ENCODE measurements around the gene CSF1.
A peak's percentile ranks its signal among the peaks of the same experiment; 100 is the strongest.
"Not testable (repeated sequence)": the region's sequence is repeated elsewhere in the genome, so short reads cannot be mapped to it uniquely, and the experiment has no call there.

The CSF1 gene, protein sequence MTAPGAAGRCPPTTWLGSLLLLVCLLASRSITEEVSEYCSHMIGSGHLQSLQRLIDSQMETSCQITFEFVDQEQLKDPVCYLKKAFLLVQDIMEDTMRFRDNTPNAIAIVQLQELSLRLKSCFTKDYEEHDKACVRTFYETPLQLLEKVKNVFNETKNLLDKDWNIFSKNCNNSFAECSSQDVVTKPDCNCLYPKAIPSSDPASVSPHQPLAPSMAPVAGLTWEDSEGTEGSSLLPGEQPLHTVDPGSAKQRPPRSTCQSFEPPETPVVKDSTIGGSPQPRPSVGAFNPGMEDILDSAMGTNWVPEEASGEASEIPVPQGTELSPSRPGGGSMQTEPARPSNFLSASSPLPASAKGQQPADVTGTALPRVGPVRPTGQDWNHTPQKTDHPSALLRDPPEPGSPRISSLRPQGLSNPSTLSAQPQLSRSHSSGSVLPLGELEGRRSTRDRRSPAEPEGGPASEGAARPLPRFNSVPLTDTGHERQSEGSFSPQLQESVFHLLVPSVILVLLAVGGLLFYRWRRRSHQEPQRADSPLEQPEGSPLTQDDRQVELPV

DNA sequence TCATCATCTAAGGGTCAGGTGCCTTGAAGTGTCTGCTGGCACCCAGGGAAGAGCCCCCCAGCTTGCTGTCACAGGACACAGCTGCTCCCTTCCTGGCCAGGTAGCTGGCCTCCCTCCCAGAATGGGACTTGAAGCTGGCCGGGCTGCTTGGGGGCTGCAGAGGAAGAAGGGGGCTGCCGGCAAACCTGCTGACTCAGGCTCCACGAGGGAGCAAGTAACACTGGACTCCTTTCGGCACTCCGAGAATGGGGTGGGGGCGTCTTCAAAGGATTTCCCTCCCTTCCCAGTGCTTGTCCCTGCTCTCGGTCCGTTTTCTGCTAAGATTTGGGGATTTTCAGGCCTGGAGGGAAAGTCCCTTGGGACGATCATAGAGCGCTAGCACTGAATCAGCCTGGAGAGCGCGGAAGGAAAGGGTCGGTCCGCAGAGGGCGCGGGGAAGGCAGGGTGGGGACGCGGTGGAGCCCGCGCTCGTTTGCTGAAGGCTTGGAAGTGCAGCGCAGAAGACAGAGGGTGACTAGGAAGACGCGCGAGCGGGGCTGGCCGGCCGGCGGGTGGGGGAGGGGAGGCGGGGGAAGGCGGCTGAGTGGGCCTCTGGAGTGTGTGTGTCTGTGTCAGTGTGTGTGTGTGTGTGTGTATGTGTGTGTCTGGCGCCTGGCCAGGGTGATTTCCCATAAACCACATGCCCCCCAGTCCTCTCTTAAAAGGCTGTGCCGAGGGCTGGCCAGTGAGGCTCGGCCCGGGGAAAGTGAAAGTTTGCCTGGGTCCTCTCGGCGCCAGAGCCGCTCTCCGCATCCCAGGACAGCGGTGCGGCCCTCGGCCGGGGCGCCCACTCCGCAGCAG, at the start of gene CSF1:
TSS of gene CSF1 (plus strand) at position 727 of the 840 bp plus-strand sequence. CDS start 175 bp downstream, outside the sequence.
- peak; percentile 42 to 59 for DNase-seq (ENCODE audit: low read depth in 1 of 2, low spot score in 1 of 2)

DNA sequence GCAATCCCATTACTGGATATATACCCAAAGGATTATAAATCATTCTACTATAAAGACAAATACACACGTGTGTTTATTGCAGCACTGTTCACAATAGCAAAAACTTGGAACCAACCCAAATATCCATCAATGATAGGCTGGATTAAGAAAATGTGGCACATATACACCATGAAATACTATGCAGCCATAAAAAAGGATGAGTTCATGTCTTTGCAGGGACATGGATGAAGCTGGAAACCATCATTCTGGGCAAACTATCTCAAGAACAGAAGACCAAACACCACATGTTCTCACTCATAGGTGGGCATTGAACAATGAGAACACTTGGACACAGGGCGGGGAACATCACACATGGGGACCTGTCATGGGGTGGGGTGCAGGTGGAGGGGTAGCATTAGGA, 49.0 kb upstream of the CSF1 start:
- DNase-seq (ENCODE audit: low read depth in 1 of 2, low spot score in 1 of 2), result not testable (repeated sequence)

DNA sequence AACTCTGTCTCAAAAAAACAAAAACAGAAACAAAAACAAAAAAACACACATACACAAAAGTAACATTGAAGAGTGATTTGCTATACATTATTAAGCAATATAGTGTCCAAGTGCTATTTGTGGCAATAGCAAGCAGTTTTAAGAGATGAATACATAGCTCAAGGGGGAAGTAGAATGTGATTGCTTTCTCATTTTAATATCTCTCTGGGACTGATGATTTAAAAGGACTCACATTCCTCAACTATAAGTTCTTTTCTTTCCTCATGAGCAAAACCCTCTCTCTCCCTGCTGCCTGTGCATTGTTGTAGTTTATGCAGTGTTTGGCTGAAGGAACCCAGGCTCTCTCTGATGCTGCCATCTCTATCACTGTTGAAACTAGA, 47.0 kb upstream of the CSF1 start:
- no peak for DNase-seq (ENCODE audit: low read depth in 1 of 2, low spot score in 1 of 2)

DNA sequence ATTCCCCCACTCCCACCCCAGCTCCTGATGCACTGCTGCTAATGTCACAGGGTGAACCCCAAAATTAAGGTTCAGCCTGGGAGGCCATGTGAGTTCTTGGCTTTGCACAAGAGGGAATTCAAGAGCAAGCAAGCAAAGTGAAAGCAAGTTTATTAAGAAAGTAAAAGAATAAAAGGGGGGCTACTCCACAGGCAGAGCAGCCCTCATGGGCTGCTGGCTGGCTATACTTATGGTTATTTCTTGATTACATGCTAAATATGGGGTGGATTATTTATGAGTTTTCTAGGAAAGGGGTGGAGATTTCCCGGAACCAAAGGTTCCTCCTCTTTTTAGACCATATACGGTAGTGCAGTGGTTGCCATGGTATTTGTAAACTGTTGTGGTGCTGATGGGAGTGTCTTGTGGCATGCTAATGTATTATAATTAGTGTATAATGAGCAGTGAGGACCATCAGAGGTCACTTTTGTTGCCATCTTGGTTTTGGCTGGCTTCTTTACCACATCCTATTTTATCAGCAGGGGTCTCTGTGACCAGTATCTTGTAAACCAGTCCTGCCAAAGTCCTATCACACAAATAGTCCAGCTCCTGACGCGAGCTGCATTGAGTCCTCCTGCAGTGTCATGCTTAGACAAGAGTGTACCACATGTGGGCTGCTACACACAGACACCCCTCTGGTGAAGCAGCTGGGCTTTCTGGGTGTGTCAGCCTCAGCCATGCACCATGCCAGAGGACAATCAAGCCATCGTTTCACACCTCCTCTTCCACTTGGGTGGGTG, 46.4 kb upstream of the CSF1 start:
- DNase-seq (ENCODE audit: low read depth in 1 of 2, low spot score in 1 of 2), result no peak

DNA sequence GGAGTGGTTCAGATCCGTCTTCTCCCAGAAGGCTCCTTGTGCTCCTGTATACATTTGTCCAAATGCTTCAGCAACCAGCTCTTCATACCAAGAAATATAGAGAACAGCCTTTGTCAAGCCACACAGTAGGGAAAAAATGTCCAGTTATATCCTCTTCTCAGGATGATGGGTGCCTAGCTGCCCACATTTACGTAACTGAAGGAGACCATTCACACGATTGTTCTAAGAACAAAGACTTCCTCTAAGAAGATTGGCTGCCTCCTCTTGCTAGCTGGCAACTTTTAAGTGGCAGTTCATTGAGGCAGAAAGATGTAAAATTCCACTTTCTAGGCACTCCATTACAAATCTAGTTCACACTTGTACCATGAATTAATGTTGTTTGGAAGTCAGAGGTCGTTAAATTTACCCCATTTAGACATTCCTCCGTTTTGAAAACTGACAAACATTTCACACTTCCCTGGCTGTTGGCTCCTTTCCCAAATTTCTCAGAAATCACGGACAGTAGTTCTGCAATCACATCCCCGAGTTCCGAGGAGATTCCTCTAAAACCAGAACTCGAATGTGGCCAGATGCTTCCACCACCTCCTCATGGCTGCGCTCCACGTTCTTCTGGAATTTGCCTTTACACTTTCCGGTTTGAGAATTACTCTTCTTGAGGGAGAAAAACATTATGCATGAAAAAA, 45.6 kb upstream of the CSF1 start:
- DNase-seq (ENCODE audit: low read depth in 1 of 2, low spot score in 1 of 2), result no peak

DNA sequence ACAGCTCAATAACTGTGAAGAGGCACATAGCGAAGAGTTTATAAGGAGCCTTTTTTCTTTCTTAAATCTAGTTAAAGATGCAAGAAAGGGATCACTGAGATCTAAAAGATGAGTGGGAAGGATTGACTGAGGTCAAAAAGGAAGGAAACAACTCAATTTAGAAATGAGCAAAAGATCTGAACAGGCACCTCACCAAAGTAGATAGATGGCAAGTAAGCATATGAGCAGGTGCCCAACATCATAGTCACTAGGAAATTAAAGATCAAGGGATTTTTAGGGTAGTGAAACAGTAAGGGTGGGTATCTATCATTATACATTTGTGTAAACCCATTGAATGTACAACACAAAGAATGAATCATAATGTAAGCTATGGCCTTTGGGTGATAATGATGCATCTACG, 44.6 kb upstream of the CSF1 start:
- no peak for DNase-seq (ENCODE audit: low read depth in 1 of 2, low spot score in 1 of 2)

- no peak for DNase-seq (ENCODE audit: low read depth in 1 of 2, low spot score in 1 of 2)
Measured at GRCh38 chr1:109873278-109874175, 37.1 kb upstream of the CSF1 start.

GRCh38 chr1:109874445-109874844, 36.2 kb upstream of the CSF1 start:
- DNase-seq (ENCODE audit: low read depth in 1 of 2, low spot score in 1 of 2), result no peak

DNA sequence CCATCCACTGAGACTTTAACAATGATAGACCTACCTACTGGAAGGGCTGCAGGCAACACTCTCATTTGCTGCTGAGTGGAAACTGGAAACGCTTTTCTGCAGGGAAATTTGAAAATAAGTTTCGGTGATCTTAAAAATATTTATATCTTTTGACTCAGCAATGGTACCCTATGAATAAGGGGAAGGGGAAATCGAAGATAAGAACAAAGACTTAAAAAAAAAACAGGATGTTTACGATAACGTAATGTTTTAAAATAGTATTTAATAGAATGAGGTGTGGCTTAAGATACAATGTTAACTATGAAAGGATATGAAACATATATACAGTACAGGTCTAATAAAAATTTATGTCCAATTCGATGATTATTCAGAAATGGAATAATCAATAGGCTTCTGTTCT, 34.8 kb upstream of the CSF1 start:
- DNase-seq (ENCODE audit: low read depth in 1 of 2, low spot score in 1 of 2), result no peak

- no peak for DNase-seq (ENCODE audit: low read depth in 1 of 2, low spot score in 1 of 2)
Measured at GRCh38 chr1:109876617-109877316, 33.9 kb upstream of the CSF1 start.

- no peak for DNase-seq (ENCODE audit: low read depth in 1 of 2, low spot score in 1 of 2)
Measured at GRCh38 chr1:109877317-109877771, 33.3 kb upstream of the CSF1 start.

DNA sequence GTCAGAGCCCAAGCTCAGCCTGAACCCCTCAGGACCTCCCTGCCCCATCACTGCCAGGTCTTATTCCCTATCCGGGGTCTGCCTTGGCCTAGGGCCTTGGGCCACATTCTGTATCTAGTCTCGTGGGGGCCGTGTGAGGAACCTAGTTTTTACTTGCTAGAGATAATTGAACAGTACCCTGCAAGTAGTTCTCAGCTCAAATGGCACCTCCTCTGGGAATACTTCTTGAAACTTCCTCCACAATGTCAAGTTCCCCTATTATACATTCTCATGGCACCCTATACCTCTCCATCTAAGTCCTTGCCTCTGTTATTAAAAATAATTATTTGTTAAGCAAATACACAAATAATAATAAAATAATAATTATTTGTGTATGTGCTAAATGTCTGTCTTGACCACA, 32.9 kb upstream of the CSF1 start:
- no peak for DNase-seq (ENCODE audit: low read depth in 1 of 2, low spot score in 1 of 2)

GRCh38 chr1:109878531-109879104, 32.0 kb upstream of the CSF1 start:
- DNase-seq (ENCODE audit: low read depth in 1 of 2, low spot score in 1 of 2), result no peak

DNA sequence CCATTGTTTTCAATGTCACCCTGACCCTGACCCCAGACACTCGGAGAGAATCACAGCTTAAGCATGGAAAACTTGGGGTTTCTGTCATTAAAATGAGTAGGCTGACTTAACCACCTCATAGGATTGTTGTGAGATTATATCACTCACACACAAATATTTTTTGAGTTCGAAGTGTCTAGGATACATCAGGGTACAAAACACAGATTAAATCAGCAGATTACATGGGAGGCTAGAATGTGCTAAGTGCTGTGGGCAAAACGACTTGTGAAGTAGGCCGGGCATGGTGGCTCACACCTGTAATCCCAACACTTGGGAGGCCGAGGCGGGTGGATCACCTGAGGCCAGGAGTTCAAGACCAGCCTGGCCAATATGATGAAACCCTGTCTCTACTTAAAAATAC, 31.3 kb upstream of the CSF1 start:
- not testable (repeated sequence) for DNase-seq (ENCODE audit: low read depth in 1 of 2, low spot score in 1 of 2)

GRCh38 chr1:109879881-109880525, 30.6 kb upstream of the CSF1 start:
- DNase-seq (ENCODE audit: low read depth in 1 of 2, low spot score in 1 of 2), result no peak

GRCh38 chr1:109880971-109881894, 29.4 kb upstream of the CSF1 start:
- DNase-seq (ENCODE audit: low read depth in 1 of 2, low spot score in 1 of 2), result no peak

GRCh38 chr1:109881906-109882287, 28.8 kb upstream of the CSF1 start:
- no peak for DNase-seq (ENCODE audit: low read depth in 1 of 2, low spot score in 1 of 2)
